Subcutaneous abdominal adipose tissue (tissue), 5 donors: Measurements from ENCODE around the gene RAB3B.
"Not testable (repeated sequence)": the region's sequence is repeated elsewhere in the genome, so short reads cannot be mapped to it uniquely, and the experiment has no call there.

ENCODE experiments used
- H3K27ac ChIP-seq: one replicate; pipeline ENCODE4 v1.7.0; 2013; ENCODE audit warnings: low read depth, mild to moderate bottlenecking, inconsistent platforms, low read length, moderate library complexity
- H3K27me3 ChIP-seq, 5 donors: one replicate each; pipeline ENCODE4 v1.7.0; 2013; ENCODE audit warnings: low read length in 5 of 5, inconsistent platforms in 1 of 5; ENCODE audit not compliant: control insufficient read depth in 5 of 5, insufficient read depth in 4 of 5
- H3K36me3 ChIP-seq, 5 donors: one replicate each; pipeline ENCODE4 v1.7.0; 2013; ENCODE audit warnings: low read length in 5 of 5; ENCODE audit not compliant: control insufficient read depth in 5 of 5, insufficient read depth in 5 of 5
- H3K4me1 ChIP-seq, 5 donors: one replicate each; pipeline ENCODE4 v1.7.0; 2013; ENCODE audit warnings: low read length in 5 of 5, mild to moderate bottlenecking in 3 of 5, moderate library complexity in 1 of 5; ENCODE audit not compliant: control insufficient read depth in 5 of 5, insufficient read depth in 5 of 5
- H3K4me3 ChIP-seq, 5 donors: one replicate each; pipeline ENCODE4 v1.7.0; 2013; ENCODE audit warnings: low read length in 5 of 5, low read depth in 1 of 5
- H3K9ac ChIP-seq, 5 donors: one replicate each; pipeline ENCODE4 v1.7.0; 2013; ENCODE audit warnings: low read length in 5 of 5, mild to moderate bottlenecking in 4 of 5, moderate library complexity in 3 of 5
- H3K9me3 ChIP-seq, 5 donors: one replicate each; pipeline ENCODE4 v1.7.0; 2013; ENCODE audit warnings: low read length in 5 of 5; ENCODE audit not compliant: control insufficient read depth in 5 of 5
- donor health status: healthy.
- donor health status: healthy.
- donor health status: healthy.
- donor health status: healthy.
- donor health status: healthy.

The RAB3B gene

GRCh38 chr1:52026278-52026677 lies 35.8 kb upstream of the RAB3B start:
- Histone ChIP-seq H3K36me3 (peaks cover 21 to 43% (median 33%) of the 10 kb centered on the region in 5 donors), H3K27me3 (no peaks in the 10 kb centered on the region)

GRCh38 chr1:52022133-52022532 lies 31.6 kb upstream of the RAB3B start:
- H3K27me3 ChIP-seq: no peaks in the 10 kb centered on the region
- peaks cover 30 to 59% (median 45%) of the 10 kb centered on the region in 5 donors for H3K36me3 ChIP-seq
- no peaks in the 10 kb centered on the region for H3K4me1 ChIP-seq
- no peak overlapping the region for H3K9ac ChIP-seq
- no peak overlapping the region for H3K27ac ChIP-seq
- H3K4me3 ChIP-seq: no peak overlapping the region
- no peaks in the 10 kb centered on the region for H3K9me3 ChIP-seq

More at GRCh38 chr1:52026278-52026677, 35.8 kb upstream of the RAB3B start:
- Histone ChIP-seq H3K9ac (no peak overlapping the region), H3K4me1 (peaks cover 0 to 1% (median under 1%) of the 10 kb centered on the region in 5 donors), H3K4me3 (no peak overlapping the region), H3K9me3 (no peaks in the 10 kb centered on the region), H3K27ac (no peak overlapping the region)

GRCh38 chr1:52008071-52008809 lies 17.7 kb upstream of the RAB3B start:
- Histone ChIP-seq H3K4me3 (no peak overlapping the region), H3K9me3 (no peaks in the 10 kb centered on the region), H3K4me1 (peaks cover 0 to 3% (median 0%) of the 10 kb centered on the region in 5 donors), H3K36me3 (no peaks in the 10 kb centered on the region), H3K9ac (no peak overlapping the region), H3K27me3 (peaks cover 5 to 11% (median 8%) of the 10 kb centered on the region in 5 donors), H3K27ac (no peak overlapping the region)

- peaks cover 5 to 11% (median 8%) of the 10 kb centered on the region in 5 donors for H3K27me3 ChIP-seq
- peaks cover 0 to 3% (median 0%) of the 10 kb centered on the region in 5 donors for H3K4me1 ChIP-seq
- no peak overlapping the region for H3K27ac ChIP-seq
- no peak overlapping the region for H3K9ac ChIP-seq
- no peaks in the 10 kb centered on the region for H3K9me3 ChIP-seq
- no peak overlapping the region for H3K4me3 ChIP-seq
- H3K36me3 ChIP-seq: no peaks in the 10 kb centered on the region
Observed at GRCh38 chr1:52007215-52008002, 16.9 kb upstream of the RAB3B start.

- H3K9me3 ChIP-seq, H3K9ac ChIP-seq, H3K27ac ChIP-seq, H3K36me3 ChIP-seq, H3K4me3 ChIP-seq, H3K4me1 ChIP-seq: not testable (repeated sequence)
- H3K27me3 ChIP-seq: peaks cover 5 to 11% (median 8%) of the 10 kb centered on the region in 5 donors
Observed at GRCh38 chr1:52006081-52006553, 15.6 kb upstream of the RAB3B start.

- not testable (repeated sequence) for H3K4me3 ChIP-seq, H3K36me3 ChIP-seq, H3K27ac ChIP-seq, H3K4me1 ChIP-seq, H3K9ac ChIP-seq, H3K9me3 ChIP-seq
- H3K27me3 ChIP-seq: peaks cover 5 to 11% (median 8%) of the 10 kb centered on the region in 5 donors
Observed at GRCh38 chr1:52005548-52005947, 15.0 kb upstream of the RAB3B start.

- no peak overlapping the region for H3K9ac ChIP-seq
- H3K4me3 ChIP-seq: no peak overlapping the region
- H3K27ac ChIP-seq: no peak overlapping the region
- peaks cover 5 to 11% (median 8%) of the 10 kb centered on the region in 5 donors for H3K27me3 ChIP-seq
- no peaks in the 10 kb centered on the region for H3K36me3 ChIP-seq
- no peaks in the 10 kb centered on the region for H3K9me3 ChIP-seq
- peaks cover 0 to 3% (median 0%) of the 10 kb centered on the region in 5 donors for H3K4me1 ChIP-seq
Observed at GRCh38 chr1:52003877-52004276, 13.4 kb upstream of the RAB3B start.

GRCh38 chr1:52002038-52002917 lies 11.8 kb upstream of the RAB3B start:
- H3K27ac ChIP-seq: no peak overlapping the region
- no peak overlapping the region for H3K9ac ChIP-seq
- no peaks in the 10 kb centered on the region for H3K4me1 ChIP-seq
- peaks cover 5 to 11% (median 8%) of the 10 kb centered on the region in 5 donors for H3K27me3 ChIP-seq
- H3K36me3 ChIP-seq: no peaks in the 10 kb centered on the region
- H3K4me3 ChIP-seq: no peak overlapping the region
- no peaks in the 10 kb centered on the region for H3K9me3 ChIP-seq

- Histone ChIP-seq H3K36me3 (no peaks in the 10 kb centered on the region), H3K4me1 (no peaks in the 10 kb centered on the region), H3K4me3 (no peak overlapping the region), H3K27ac (no peak overlapping the region), H3K9me3 (no peaks in the 10 kb centered on the region), H3K27me3 (peaks cover 0 to 8% (median 4%) of the 10 kb centered on the region in 5 donors), H3K9ac (no peak overlapping the region)
Observed at GRCh38 chr1:51998701-51999100, 8.2 kb upstream of the RAB3B start.
